B cell (primary cell): Measurements from ENCODE around the gene HERC2. TPM values are rescaled to one million over a fixed set of nuclear protein-coding genes. Genes with fewer than 3 reads are reported as not detected.

ENCODE experiments used
- ATAC-seq: fragments of 200-7000 bp; cut with Tn5 transposase; one replicate; pipeline ENCODE4 v1.10.0; 2021; ENCODE audit warnings: low read depth, mild to moderate bottlenecking, moderate number of reproducible peaks, moderate library complexity
- CTCF ChIA-PET: fragments of 350-600 bp; sonication (Branson Sonifier 250); formaldehyde crosslinking; loops from one replicate; lab custom pipeline; 2021; ENCODE audit warnings: antibody characterized with exemption, inconsistent platforms; lab: Charles Lee
- POLR2A ChIA-PET: fragments of 350-600 bp; sonication (Branson Sonifier 250); formaldehyde crosslinking; loops from one replicate; lab custom pipeline; 2021; ENCODE audit warnings: antibody characterized with exemption; lab: Charles Lee
- DNase-seq: peaks from one replicate; pipeline ENCODE4 v3.0.0; 2013
- H2AFZ ChIP-seq: 2 replicates; pipeline ENCODE4 v1.6.1; 2012; ENCODE audit warnings: mild to moderate bottlenecking, low read depth, low read length; ENCODE audit not compliant: insufficient read depth, poor library complexity, severe bottlenecking
- H3K27ac ChIP-seq, 2 donors: 1 replicate in 1 of 2; 2 replicates in 1 of 2; pipeline ENCODE4 v1.5.1; 2012 to 2013; ENCODE audit warnings: low read length in 2 of 2, mild to moderate bottlenecking in 2 of 2, moderate library complexity in 1 of 2
- H3K27me3 ChIP-seq, 4 experiments: fragments of 200-600 bp in 1 of 4; sonication (generic) in 1 of 4; replicated peaks in 1 of 4; 1 replicate in 2 of 4; 2 replicates in 2 of 4; pipeline versions ENCODE4 v1.6.1 to v1.7.0; 2013 to 2016; ENCODE audit warnings: low read length in 3 of 4, mild to moderate bottlenecking in 2 of 4, mixed read lengths in 1 of 4, moderate library complexity in 1 of 4; ENCODE audit not compliant: insufficient read depth in 4 of 4, control insufficient read depth in 3 of 4; ENCODE audit errors: control extremely low read depth in 1 of 4
- H3K36me3 ChIP-seq, 2 experiments: replicated peaks in 1 of 2; 1 replicate in 1 of 2; 2 replicates in 1 of 2; pipeline versions ENCODE4 v1.6.1 to v1.7.1; 2013; ENCODE audit warnings: low read length in 1 of 2; ENCODE audit not compliant: insufficient read depth in 2 of 2, control insufficient read depth in 1 of 2; ENCODE audit errors: control extremely low read depth in 1 of 2, extremely low read depth in 1 of 2
- H3K4me1 ChIP-seq, 2 donors: fragments of 200-600 bp in 1 of 2; sonication (generic) in 1 of 2; 1 replicate in 1 of 2; 2 replicates in 1 of 2; pipeline versions ENCODE4 v1.5.1 to v1.6.1; 2013 to 2017; ENCODE audit warnings: low read length in 2 of 2; ENCODE audit not compliant: control insufficient read depth in 2 of 2, insufficient read depth in 2 of 2
- H3K4me2 ChIP-seq: replicated peaks from 2 replicates; pipeline ENCODE3; 2012; ENCODE audit warnings: mild to moderate bottlenecking, low read depth, low read length; ENCODE audit not compliant: poor library complexity, severe bottlenecking
- H3K4me3 ChIP-seq, 5 experiments: fragments of 200-600 bp in 1 of 5; sonication (generic) in 1 of 5; 1 replicate in 3 of 5; 2 replicates in 2 of 5; pipeline versions ENCODE4 v1.5.1 to v1.7.0; 2011 to 2016; ENCODE audit warnings: low read length in 4 of 5, mild to moderate bottlenecking in 4 of 5, low read depth in 2 of 5, control low read depth in 1 of 5, moderate library complexity in 1 of 5; ENCODE audit not compliant: insufficient read depth in 1 of 5; ENCODE audit errors: control extremely low read depth in 1 of 5, extremely low read depth in 1 of 5
- H3K79me2 ChIP-seq: fragments of 200-600 bp; sonication (generic); one replicate; pipeline ENCODE4 v1.6.0; 2016; ENCODE audit warnings: low read length; ENCODE audit not compliant: control insufficient read depth, insufficient read depth
- H3K9ac ChIP-seq: fragments of 200-600 bp; sonication (generic); 2 replicates; pipeline ENCODE4 v1.6.1; 2017; ENCODE audit warnings: mild to moderate bottlenecking, low read length, moderate library complexity
- H3K9me3 ChIP-seq, 3 donors: one replicate each; pipeline versions ENCODE4 v1.6.1 to v1.7.1; 2013; ENCODE audit warnings: low read length in 2 of 3; ENCODE audit not compliant: control insufficient read depth in 2 of 3, insufficient read depth in 1 of 3; ENCODE audit errors: control extremely low read depth in 1 of 3
- H4K20me1 ChIP-seq: 2 replicates; pipeline ENCODE4 v1.6.0; 2012; ENCODE audit warnings: mild to moderate bottlenecking, low read length; ENCODE audit not compliant: insufficient read depth, control insufficient read depth, poor library complexity, severe bottlenecking
- H3K27ac Mint-ChIP-seq: one replicate; pipeline ENCODE4 v1.8.0; 2021; ENCODE audit warnings: mixed read lengths
- H3K27me3 Mint-ChIP-seq: one replicate; pipeline ENCODE4 v1.8.0; 2021; ENCODE audit warnings: mixed read lengths
- H3K4me1 Mint-ChIP-seq: one replicate; pipeline ENCODE4 v1.8.0; 2021; ENCODE audit warnings: mixed read lengths
- H3K4me3 Mint-ChIP-seq: one replicate; pipeline ENCODE4 v1.8.0; 2021; ENCODE audit warnings: mixed read lengths
- H3K9me3 Mint-ChIP-seq: one replicate; pipeline ENCODE4 v1.8.0; 2022; ENCODE audit warnings: mixed read lengths; ENCODE audit not compliant: insufficient read depth
- CTCF ChIP-seq: fragments of 200-600 bp; IDR thresholded peaks from one replicate; pipeline ENCODE4 v1.8.0; 2022; ENCODE audit warnings: antibody characterized with exemption, mild to moderate bottlenecking
- EZH2 ChIP-seq: IDR thresholded peaks from 2 replicates; pipeline ENCODE4 v1.6.1; 2012; ENCODE audit warnings: borderline replicate concordance, low read depth, mild to moderate bottlenecking, moderate library complexity, low read length; ENCODE audit not compliant: insufficient read depth, poor library complexity, severe bottlenecking
- WGBS: methylation state at CpG from one replicate; pipeline ENCODE4 v1.1.5; 2013; ENCODE audit warnings: missing lambda C conversion rate; ENCODE audit not compliant: insufficient coverage; 5-methylcytosine and 5-hydroxymethylcytosine counted together
- intact Hi-C: fragments of 100-400 bp; cut with micrococcal nuclease; formaldehyde crosslinking; loops from one replicate; pipeline ENCODE4 v1.10.0; 2022
- polyA plus RNA-seq: library from polyadenylated mRNA; depleted of rRNA; stranded (reverse); fragments of >200 nt; gene quantifications from 2 replicates; pipeline ENCODE4 v1.2.3, GENCODE V29; 2012
- total RNA-seq, 2 donors: library from RNA; stranded (reverse); fragments of 120-200 nt in 1 of 2; gene quantifications; 1 replicate in 1 of 2; 2 replicates in 1 of 2; pipeline versions ENCODE4 v1.2.3 to v1.2.4, GENCODE V29; 2013 to 2022

The HERC2 gene
- total and polyA plus RNA-seq, 2 donors (not counting 1 experiment from before 2014, with no cell fraction given) = 31.0 to 52.7 TPM

DNA sequence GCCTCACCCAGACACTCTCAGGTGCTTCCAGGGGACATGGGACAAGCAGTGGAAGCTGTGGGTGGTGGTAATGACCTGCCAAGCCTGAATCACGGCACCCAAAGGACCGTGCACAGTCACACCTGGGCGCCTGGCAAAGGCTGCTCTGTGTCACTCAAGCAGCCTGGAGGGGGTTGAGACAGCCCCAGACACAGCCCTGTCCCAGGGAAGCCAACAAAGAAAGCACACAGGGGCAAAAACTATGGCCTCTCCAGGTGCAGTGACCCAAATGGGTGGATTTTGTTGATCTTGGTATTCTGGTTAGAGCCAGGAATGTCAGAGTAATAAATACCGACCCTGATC is 207.9 kb downstream of the HERC2 start:
- Histone ChIP-seq H4K20me1 (no peaks in the 10 kb centered on the region), H3K27me3 (no peaks in the 10 kb centered on the region), H3K79me2 (no peaks in the 10 kb centered on the region), H3K36me3 (peaks cover 1 to 45% of the 10 kb centered on the region in 2 experiments), H3K9me3 (no peaks in the 10 kb centered on the region), H2AFZ (no peak overlapping the region), H3K9ac (no peak overlapping the region), H3K27ac (no peak overlapping the region), H3K4me2 (no peak overlapping the region), H3K4me1 (no peaks in the 10 kb centered on the region), H3K4me3 (no peak overlapping the region)
- Mint-ChIP-seq H3K27me3 (no peaks in the 10 kb centered on the region), H3K4me1 (no peaks in the 10 kb centered on the region), H3K27ac (no peak overlapping the region), H3K4me3 (no peak overlapping the region), H3K9me3 (no peaks in the 10 kb centered on the region)
- ATAC-seq (no peak), DNase-seq (no peak)
- WGBS = 100% methylated on average over 3 of the region's 4 CpGs
- no peak for TF ChIP-seq EZH2
- TF ChIP-seq CTCF = no peak
- POLR2A ChIA-PET = no interaction called here
- intact Hi-C loops = no loop called here
- CTCF ChIA-PET = interaction anchor here (0.8 to 1.4 kb wide), 2 partner anchors 9 to 12 kb away, joined by 3 to 6 read pairs; no protein-coding TSS in a partner anchor

- Histone ChIP-seq H3K9ac (no peak overlapping the region), H4K20me1 (no peaks in the 10 kb centered on the region), H3K36me3 (peaks cover 0 to 45% of the 10 kb centered on the region in 2 experiments), H3K4me3 (no peak overlapping the region), H3K79me2 (no peaks in the 10 kb centered on the region), H3K27me3 (no peaks in the 10 kb centered on the region), H3K9me3 (no peaks in the 10 kb centered on the region), H3K4me1 (no peaks in the 10 kb centered on the region), H2AFZ (no peak overlapping the region), H3K27ac (no peak overlapping the region), H3K4me2 (no peak overlapping the region)
- ATAC-seq = no peak
- TF ChIP-seq CTCF (no peak), EZH2 (no peak)
- 94% methylated on average over 18 of the region's 23 CpGs for WGBS
- intact Hi-C loops = no loop called here
- ChIA-PET CTCF (interaction anchor here (1.4 kb wide), 1 partner anchor 10 kb away, joined by 3 read pairs; no protein-coding TSS in a partner anchor), POLR2A (no interaction called here)
- H3K4me3 Mint-ChIP-seq = no peak overlapping the region
- no peak overlapping the region for H3K27ac Mint-ChIP-seq
- H3K4me1 Mint-ChIP-seq = no peaks in the 10 kb centered on the region
- DNase-seq = no peak
- H3K9me3 Mint-ChIP-seq = no peaks in the 10 kb centered on the region
- H3K27me3 Mint-ChIP-seq = no peaks in the 10 kb centered on the region
These were observed 208.4 kb downstream of the HERC2 start for GRCh38 chr15:28113394-28114113.
